GM19023 (cell line): ENCODE measurements around the gene HNRNPAB.
"Not testable (repeated sequence)": the region's sequence is repeated elsewhere in the genome, so short reads cannot be mapped to it uniquely, and the experiment has no call there.

Experiments
- ATAC-seq: cut with Tn5 transposase; IDR thresholded peaks from one replicate; pipeline ENCODE4 v1.9.1; 2021; ENCODE audit warnings: mild to moderate bottlenecking, moderate library complexity; ENCODE audit not compliant: unreplicated experiment

Gene HNRNPAB

GRCh38 chr5:178229111-178229510 is 24.8 kb downstream of the HNRNPAB start:
- ATAC-seq, result not testable (repeated sequence)

- no peak for ATAC-seq
These were observed 25.5 kb downstream of the HNRNPAB start for GRCh38 chr5:178229861-178230260.

GRCh38 chr5:178230879-178231538 is 26.7 kb downstream of the HNRNPAB start:
- no peak for ATAC-seq

DNA sequence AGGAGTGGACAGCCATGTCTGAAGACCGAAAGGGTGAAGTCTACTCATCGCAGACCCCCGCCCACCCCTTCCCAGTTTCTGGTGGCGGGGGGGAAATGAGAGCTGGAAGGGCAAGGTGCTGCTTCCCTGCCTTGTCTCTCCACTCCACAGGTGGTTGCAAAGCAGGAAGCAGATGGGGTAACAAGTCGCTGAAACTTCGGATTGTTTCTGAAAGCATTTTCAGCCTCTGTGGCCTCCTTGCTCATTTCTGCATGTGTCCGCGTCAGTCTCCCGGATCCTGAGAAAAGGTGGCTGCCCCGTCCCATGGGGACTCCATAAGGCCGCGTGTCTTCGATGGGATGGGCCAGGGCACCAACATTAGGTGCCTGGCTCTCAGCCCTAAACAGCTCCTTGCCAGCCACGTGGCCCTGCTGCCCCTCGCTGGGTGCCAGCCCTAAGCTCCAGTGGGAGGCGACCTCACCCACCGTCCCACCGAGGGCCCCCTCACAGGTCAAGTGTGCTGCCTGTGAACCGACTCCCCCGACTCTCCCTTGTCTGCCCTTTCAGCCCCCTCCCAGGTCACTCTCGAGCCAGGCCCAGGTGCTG is 27.3 kb downstream of the HNRNPAB start:
- peak; percentile 4 for ATAC-seq

- ATAC-seq, result peak; percentile 65
These were observed 28.0 kb downstream of the HNRNPAB start, which contains the start of gene PHYKPL for GRCh38 chr5:178232124-178232919. TSS of gene PHYKPL (minus strand) at chr5:178232802. CDS start at chr5:178232550, 252 bp downstream.

GRCh38 chr5:178232920-178233429 is 28.6 kb downstream of the HNRNPAB start:
- peak; percentile 33 for ATAC-seq

DNA sequence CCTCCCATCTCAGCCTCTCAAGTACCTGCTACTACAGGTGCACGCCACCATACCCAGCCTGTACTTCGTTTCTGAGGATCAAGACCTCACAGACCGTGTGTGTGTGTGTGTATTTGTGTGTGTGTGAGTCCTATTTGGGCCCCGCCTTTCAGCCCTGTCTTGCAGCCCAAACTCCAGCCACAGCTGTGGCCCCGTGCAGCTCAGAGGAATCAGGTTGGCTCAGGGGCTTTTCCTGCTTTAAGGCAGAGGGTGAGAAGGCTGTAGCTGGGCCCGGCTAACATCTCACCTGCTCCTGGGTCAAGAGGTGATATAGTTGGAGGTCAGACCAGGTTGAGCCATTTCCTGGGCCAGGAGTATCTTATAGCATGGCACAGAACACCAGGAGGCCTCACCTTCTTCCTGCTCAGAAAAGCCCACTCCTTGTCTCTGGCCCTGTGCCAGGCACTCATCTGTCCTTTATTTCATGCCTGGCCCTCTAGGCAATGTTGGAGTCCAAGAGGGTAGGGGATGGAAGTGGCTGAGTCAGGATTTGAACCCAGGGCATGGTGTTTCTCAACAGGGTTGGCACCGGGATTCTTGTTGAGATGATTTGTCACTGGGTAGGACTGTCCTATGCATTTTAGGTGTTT is 29.9 kb downstream of the HNRNPAB start:
- no peak for ATAC-seq

DNA sequence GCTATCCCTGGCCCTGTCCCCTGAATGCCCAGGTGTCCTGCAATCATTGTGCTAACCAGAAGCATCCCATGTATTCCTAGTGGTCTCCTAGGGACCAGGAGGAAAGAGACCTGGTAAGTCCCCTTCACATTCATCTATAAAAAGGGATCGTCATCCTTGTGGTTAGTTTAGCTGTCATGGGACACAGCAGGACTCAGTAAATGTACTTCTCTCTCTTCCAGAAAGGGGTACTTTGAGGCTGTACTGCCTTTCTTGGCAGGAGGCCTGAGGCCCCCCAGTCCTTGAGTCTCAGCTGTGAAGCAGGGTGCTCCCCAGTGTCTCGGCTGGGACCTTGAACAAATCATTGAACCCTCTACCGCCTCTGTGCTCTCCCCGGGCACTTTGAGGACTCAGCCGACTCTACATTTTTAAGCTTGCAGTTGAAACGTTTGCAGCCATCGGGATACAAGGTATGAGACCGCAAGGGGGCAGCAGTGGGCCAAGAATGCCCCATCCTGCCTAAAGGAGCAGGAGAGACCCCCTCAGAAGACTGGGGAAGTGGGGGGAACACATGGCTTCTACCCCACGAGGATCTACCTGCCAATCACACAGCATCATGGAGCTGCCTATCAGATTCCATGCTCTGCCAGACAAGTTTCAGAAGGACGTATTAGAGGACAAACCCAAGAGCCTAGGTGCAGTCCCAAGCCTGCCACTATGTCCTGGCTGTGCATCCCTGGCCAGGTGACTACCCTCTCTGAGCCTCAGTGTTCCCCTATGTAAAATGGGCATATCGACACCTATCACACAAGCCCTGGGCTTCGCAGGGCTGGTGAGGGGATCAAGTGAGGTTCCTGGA is 30.6 kb downstream of the HNRNPAB start:
- ATAC-seq, result no peak

GRCh38 chr5:178235588-178235974 is 31.2 kb downstream of the HNRNPAB start:
- ATAC-seq, result no peak

DNA sequence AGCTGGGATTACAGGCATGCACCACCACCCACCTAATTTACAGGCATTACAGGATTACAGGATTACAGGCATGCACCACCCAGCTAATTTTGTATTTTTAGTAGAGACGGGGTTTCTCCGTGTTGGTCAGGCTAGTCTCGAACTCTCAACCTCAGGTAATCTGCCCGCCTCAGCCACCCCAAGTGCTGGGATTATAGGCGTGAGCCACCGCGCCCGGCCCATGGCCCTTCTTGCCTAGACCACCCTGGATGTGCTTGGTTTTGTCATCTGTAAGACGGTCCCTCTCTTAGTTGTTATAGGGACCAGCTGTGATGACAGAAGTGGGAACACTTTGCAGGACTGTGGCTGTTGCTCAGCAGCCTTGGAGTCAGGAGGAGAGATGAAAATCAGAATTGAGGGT is 31.8 kb downstream of the HNRNPAB start:
- ATAC-seq, result no peak

- no peak for ATAC-seq
These were observed 32.3 kb downstream of the HNRNPAB start for GRCh38 chr5:178236679-178237078.

DNA sequence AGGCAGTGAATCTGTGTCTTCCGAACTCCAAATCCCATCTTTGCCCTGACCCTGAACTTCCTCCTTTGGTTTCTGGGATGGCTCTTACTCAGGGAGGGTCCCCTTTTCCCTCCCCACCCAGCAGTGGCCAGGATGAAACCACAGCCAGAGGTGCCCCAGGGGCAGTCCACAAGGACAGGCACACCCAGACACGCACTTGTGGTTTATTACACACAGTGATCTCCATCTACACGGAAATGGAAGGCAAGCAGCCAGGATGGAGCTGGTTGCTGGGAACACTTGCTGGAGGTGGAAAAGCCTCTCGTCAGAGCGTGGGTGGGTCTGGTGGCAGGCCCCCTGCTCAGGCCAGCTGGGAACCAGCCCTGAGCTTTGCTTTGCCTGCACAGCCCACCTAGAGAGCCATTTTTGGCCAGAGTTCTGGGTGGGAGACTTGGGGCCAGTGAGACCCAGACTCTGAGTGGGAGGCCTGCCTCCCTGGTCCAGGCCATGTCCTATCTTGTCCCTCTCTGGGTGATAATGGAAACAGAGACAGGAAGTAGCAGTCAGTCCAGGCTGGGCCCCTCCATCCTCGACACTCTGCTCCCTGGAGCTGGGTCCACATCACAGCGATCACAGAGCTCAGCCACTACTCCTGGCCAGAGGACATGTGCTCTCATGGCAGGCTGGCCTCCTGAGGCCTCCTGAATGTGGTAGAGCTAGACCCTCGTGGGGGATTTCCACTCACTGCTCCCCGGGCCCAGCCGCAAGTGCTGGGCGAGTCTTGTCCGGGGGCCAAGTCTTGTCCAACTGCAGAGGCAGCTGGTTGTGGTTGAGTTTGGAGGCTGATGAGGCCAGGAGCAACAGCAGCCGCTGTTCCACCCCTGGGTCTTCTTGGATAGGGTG is 33.3 kb downstream of the HNRNPAB start:
- no peak for ATAC-seq

- no peak for ATAC-seq
These were observed 33.9 kb downstream of the HNRNPAB start for GRCh38 chr5:178238313-178238635.

- no peak for ATAC-seq
These were observed 34.6 kb downstream of the HNRNPAB start for GRCh38 chr5:178238711-178239592.

- ATAC-seq, result not testable (repeated sequence)
These were observed 35.4 kb downstream of the HNRNPAB start for GRCh38 chr5:178239626-178240301.

DNA sequence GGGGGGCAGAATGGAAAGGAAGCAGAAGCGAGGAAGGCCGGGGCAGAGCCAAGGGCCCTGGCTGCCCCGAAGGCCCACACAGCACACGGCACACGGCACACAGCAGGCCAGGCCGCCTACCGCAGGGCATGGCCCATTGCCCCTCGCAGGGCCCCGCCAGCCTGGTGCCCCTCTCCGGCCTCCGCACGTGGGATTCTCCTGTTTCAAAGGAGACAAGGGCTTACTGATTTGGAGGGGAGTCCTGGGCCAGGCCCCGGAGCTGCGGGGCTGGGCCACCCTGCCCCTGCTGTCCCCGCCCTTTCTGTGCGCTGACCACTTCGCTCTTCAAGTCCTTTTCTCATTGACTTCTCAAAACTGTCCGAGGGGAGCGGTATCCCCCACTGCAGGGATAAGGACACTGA is 36.0 kb downstream of the HNRNPAB start:
- ATAC-seq, result no peak

- ATAC-seq, result no peak
These were observed 36.4 kb downstream of the HNRNPAB start for GRCh38 chr5:178240766-178241165.

- no peak for ATAC-seq
These were observed 36.9 kb downstream of the HNRNPAB start for GRCh38 chr5:178241231-178241663.
